Vagina (tissue), 2 donors: ENCODE measurements around the gene DKK2.

Experiments
- POLR2AphosphoS5 ChIP-seq, 2 donors: sonication (generic); formaldehyde crosslinking; IDR thresholded peaks; one replicate each; pipeline ENCODE4 v1.9.0; 2017; ENCODE audit warnings: antibody characterized with exemption in 2 of 2, mild to moderate bottlenecking in 2 of 2, low read depth in 1 of 2; ENCODE audit not compliant: insufficient read depth in 1 of 2
- TF ChIP-seq, protein P1 (sequence below), 3 experiments: fragments of 450-650 bp in 2 of 3; fragments of 200-600 bp in 1 of 3; sonication (generic) in 1 of 3; IDR thresholded peaks; one replicate each; pipeline ENCODE4 v1.5.1; 2017 to 2019; ENCODE audit warnings: antibody characterized with exemption in 3 of 3, mild to moderate bottlenecking in 2 of 3, moderate library complexity in 2 of 3

DNA sequence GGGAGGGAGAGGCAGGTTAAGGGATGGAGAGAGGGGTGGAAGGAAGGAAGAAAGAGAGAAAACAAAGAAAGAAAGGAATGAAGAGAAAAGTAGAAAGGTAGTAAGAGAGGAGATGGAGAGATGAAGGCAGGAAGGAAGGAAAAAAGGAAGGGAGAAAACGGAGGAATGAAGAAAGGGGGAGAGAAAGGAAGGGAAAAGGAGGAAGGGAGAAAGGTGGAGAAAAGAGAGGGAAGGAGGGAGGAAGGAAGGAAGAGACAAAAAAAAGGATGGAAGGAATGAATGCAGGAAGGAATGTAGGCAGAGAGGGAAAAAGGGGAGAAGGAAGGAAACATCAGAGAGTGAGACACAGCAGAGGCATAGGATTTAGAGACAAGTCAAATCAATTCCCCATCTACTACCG lies 68.2 kb downstream of the DKK2 start:
- TF ChIP-seq, protein P1, sequence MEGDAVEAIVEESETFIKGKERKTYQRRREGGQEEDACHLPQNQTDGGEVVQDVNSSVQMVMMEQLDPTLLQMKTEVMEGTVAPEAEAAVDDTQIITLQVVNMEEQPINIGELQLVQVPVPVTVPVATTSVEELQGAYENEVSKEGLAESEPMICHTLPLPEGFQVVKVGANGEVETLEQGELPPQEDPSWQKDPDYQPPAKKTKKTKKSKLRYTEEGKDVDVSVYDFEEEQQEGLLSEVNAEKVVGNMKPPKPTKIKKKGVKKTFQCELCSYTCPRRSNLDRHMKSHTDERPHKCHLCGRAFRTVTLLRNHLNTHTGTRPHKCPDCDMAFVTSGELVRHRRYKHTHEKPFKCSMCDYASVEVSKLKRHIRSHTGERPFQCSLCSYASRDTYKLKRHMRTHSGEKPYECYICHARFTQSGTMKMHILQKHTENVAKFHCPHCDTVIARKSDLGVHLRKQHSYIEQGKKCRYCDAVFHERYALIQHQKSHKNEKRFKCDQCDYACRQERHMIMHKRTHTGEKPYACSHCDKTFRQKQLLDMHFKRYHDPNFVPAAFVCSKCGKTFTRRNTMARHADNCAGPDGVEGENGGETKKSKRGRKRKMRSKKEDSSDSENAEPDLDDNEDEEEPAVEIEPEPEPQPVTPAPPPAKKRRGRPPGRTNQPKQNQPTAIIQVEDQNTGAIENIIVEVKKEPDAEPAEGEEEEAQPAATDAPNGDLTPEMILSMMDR (IDR thresholded peaks at IDR 0.05), result no peak
- TF ChIP-seq POLR2AphosphoS5 (IDR thresholded peaks at IDR 0.05; ENCODE audit: insufficient read depth in 1 of 2, low read depth in 1 of 2), result no peak
